Cardiac muscle cell (in vitro differentiated cells and primary cell): ENCODE measurements around the gene ACTN3. TPM values are rescaled to one million over a fixed set of nuclear protein-coding genes. Genes with fewer than 3 reads are reported as not detected.

ENCODE experiments used
- DNase-seq, 2 donors: peaks; one replicate each; pipeline versions ENCODE4 v3.0.0 to v3.0.0-alpha.2; 2010 to 2017; ENCODE audit warnings: low read depth in 1 of 2, low spot score in 1 of 2
- H3K27ac ChIP-seq: fragments of 200-600 bp; sonication (generic); 2 replicates; pipeline ENCODE4 v1.5.1; 2016
- H3K27me3 ChIP-seq: fragments of 200-600 bp; sonication (generic); 2 replicates; pipeline ENCODE4 v1.6.0; 2016; ENCODE audit warnings: control low read depth
- H3K36me3 ChIP-seq: fragments of 200-600 bp; sonication (generic); 2 replicates; pipeline ENCODE4 v1.5.1; 2016; ENCODE audit warnings: control low read depth
- H3K4me1 ChIP-seq: fragments of 200-600 bp; sonication (generic); 2 replicates; pipeline ENCODE4 v1.8.1; 2017; ENCODE audit warnings: low read depth, mild to moderate bottlenecking, mixed run types
- H3K4me3 ChIP-seq: fragments of 200-600 bp; sonication (generic); 2 replicates; pipeline ENCODE4 v1.5.1; 2016; ENCODE audit warnings: mild to moderate bottlenecking
- H3K9me3 ChIP-seq: fragments of 200-600 bp; sonication (generic); 2 replicates; pipeline ENCODE4 v1.5.1; 2017; ENCODE audit warnings: low read depth, mild to moderate bottlenecking, control low read depth
- polyA plus RNA-seq: library from polyadenylated mRNA; unstranded; fragments of >200 nt; fragmentation: Nextera tagmentation; extraction: Ambion mirVana; gene quantifications from 2 replicates; pipeline ENCODE4 v1.2.1, GENCODE V29; 2016
- total RNA-seq: library from RNA; depleted of rRNA; stranded (reverse); fragments of >200 nt; gene quantifications from 2 replicates; pipeline ENCODE4 v1.2.3, GENCODE V29; 2016
- TF ChIP-seq, protein P1 (sequence below): IDR thresholded peaks from 2 replicates; pipeline ENCODE4 v1.5.1; 2012; ENCODE audit warnings: low read depth, mild to moderate bottlenecking, low read length

Gene ACTN3
- 74.2 and 189 TPM in 2 replicates for total RNA-seq
- polyA plus RNA-seq: 111 and 322 TPM in 2 replicates

DNA sequence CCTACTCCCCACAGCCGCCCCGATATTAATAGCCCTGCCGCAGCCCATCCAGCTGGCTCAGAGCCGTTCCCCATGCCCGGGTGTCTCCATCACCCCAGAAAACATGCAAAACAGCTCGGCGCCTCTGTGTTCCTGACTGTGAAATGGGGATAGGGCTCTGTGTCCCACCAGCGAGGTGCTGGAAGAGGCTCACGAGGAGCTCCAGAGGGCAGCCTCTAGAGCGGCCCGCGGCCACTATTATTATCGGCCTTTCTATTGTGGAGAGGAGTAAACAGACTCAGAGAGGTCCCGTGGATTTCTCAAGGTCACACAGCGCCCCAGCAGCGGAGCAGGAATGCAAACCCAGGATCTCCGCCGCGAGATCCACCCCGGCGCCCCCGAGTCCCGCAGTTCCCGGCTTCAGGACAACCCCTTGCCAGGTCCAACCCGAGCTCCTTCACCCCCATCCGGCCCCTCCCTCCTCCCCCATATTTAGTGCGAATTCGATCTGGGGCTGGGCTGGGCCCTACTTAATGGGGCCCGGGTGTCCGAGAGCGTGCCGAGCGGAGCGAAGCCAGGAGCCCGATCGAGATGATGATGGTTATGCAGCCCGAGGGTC lies at the start of gene ACTN3:
TSS of gene ACTN3 (plus strand) at position 536 of the 598 bp plus-strand sequence. CDS start at position 571, 35 bp downstream.
- H3K36me3 ChIP-seq: no peaks in the 10 kb centered on the region
- peak; percentile 41 to 92 for DNase-seq
- peaks cover 4% of the 10 kb centered on the region for H3K4me1 ChIP-seq
- H3K27me3 ChIP-seq: no peaks in the 10 kb centered on the region
- H3K4me3 ChIP-seq: peak within 1 kb of the TSS; percentile 71
- TF ChIP-seq, protein P1, sequence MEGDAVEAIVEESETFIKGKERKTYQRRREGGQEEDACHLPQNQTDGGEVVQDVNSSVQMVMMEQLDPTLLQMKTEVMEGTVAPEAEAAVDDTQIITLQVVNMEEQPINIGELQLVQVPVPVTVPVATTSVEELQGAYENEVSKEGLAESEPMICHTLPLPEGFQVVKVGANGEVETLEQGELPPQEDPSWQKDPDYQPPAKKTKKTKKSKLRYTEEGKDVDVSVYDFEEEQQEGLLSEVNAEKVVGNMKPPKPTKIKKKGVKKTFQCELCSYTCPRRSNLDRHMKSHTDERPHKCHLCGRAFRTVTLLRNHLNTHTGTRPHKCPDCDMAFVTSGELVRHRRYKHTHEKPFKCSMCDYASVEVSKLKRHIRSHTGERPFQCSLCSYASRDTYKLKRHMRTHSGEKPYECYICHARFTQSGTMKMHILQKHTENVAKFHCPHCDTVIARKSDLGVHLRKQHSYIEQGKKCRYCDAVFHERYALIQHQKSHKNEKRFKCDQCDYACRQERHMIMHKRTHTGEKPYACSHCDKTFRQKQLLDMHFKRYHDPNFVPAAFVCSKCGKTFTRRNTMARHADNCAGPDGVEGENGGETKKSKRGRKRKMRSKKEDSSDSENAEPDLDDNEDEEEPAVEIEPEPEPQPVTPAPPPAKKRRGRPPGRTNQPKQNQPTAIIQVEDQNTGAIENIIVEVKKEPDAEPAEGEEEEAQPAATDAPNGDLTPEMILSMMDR: no peak
- H3K27ac ChIP-seq: peak within 1 kb of the TSS; percentile 78
- no peaks in the 10 kb centered on the region for H3K9me3 ChIP-seq

DNA sequence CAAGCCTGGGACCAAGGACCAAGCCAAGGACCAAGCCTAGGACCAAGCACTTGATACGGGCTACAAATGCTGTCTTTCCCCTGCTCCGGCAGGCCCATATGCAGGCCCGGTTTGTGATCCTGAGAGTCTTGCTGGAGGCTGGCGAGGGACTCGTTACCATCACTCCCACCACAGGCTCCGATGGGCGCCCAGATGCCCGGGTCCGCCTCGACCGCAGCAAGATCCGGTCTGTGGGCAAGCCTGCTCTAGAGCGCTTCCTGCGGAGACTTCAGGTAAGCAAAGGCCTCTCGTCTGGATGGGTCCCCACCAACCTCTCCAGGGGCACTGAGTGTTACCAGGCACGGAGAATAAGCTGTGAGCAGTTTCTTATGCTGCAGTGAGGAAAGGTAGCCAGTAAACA lies 49.5 kb upstream of the ACTN3 start:
- DNase-seq: no peak

DNA sequence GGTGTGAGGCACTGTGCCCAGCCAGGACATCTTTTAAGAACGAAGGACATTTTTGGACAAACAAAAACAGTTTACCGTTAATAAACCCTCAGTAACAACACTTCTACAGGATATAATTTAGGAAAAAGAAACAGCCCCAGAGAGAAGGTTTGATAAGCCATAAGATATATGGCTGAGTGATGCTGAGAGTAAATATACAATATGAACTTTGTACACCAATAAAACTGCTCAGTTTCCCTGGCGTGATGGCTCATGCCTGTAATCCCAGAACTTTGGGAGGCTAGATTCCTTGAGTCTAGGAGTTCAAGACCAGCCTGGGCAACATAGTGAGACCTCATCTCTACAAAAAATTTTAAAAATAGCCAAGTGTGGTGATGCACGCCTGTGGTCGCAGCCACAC lies 48.2 kb upstream of the ACTN3 start:
- Histone ChIP-seq H3K36me3 (no peaks in the 10 kb centered on the region), H3K4me1 (no peaks in the 10 kb centered on the region), H3K27me3 (no peaks in the 10 kb centered on the region), H3K4me3 (no peak overlapping the region), H3K9me3 (no peaks in the 10 kb centered on the region), H3K27ac (no peak overlapping the region)
- DNase-seq: no peak
- TF ChIP-seq, protein P1: no peak

More for the DNA sequence above, 49.5 kb upstream of the ACTN3 start:
- no peak overlapping the region for H3K4me3 ChIP-seq
- no peaks in the 10 kb centered on the region for H3K9me3 ChIP-seq
- no peaks in the 10 kb centered on the region for H3K27me3 ChIP-seq
- TF ChIP-seq, protein P1: no peak
- H3K27ac ChIP-seq: no peak overlapping the region
- no peaks in the 10 kb centered on the region for H3K36me3 ChIP-seq
- no peaks in the 10 kb centered on the region for H3K4me1 ChIP-seq

DNA sequence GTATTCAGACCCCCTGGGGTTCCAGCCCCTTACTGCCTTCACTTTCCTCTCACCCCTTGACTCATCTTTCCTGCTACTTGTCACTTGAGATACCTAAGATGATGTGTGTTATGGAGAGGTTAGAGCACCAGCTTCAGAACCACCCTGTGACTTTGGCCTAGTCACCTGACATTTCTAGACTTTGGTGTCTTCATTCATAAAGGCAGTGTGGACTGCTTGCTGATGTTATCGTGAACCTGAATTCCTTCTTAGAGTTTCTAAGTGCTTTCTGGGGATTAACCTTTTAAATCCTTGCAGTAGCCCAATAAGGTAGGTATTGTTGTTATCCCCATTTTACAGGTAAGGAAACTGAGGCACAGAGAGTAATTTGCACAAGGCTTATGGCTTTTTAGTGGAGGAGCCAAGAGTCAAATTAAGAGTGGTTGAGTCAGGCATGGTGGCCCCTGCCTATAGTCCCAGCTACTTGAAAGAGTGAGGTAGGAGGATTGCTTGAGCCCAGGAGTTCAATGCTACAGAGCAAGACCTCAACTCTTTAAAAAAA lies 41.4 kb upstream of the ACTN3 start:
- H3K27ac ChIP-seq: no peak overlapping the region
- no peaks in the 10 kb centered on the region for H3K27me3 ChIP-seq
- no peaks in the 10 kb centered on the region for H3K9me3 ChIP-seq
- H3K36me3 ChIP-seq: no peaks in the 10 kb centered on the region
- TF ChIP-seq, protein P1: no peak
- H3K4me1 ChIP-seq: peaks cover 13% of the 10 kb centered on the region
- no peak overlapping the region for H3K4me3 ChIP-seq
- no peak for DNase-seq

DNA sequence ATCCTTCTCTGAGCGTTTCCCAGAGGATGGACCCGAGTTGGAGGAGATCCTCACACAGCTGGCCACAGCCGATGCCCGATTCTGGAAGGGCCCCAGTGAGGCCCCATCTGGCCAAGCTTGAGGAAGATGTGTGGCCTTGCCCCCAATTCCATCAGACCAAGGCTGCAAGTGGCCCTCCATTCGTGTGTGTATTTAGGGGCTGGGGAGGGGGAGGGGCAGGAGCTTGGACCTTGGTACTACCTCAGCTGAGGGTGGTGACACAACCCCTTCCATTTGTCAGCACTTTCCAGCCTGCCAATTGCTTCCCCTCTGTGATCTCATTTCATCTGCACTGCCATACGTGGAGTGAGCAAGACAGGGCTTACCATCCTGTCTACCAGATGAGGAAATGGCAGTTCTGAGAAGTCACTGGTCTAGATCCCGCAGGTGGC lies 37.6 kb upstream of the ACTN3 start:
- Histone ChIP-seq H3K9me3 (no peaks in the 10 kb centered on the region), H3K4me3 (no peak overlapping the region), H3K4me1 (peaks cover 13% of the 10 kb centered on the region), H3K36me3 (peaks cover 6% of the 10 kb centered on the region), H3K27me3 (no peaks in the 10 kb centered on the region), H3K27ac (peak overlapping the region; percentile 60)
- TF ChIP-seq, protein P1: no peak
- DNase-seq: peak in 1 of 2 donors; percentile 49
